GM23338 (cell line): ENCODE data around the gene CALR3.

Experiments used
- CTCF ChIP-seq, 2 experiments: fragments of 200-600 bp in 1 of 2; sonication (generic) in 1 of 2; conservative IDR thresholded peaks; 2 replicates each; pipeline versions ENCODE4 v1.5.1 to v1.6.1; 2016 to 2017; ENCODE audit warnings: antibody characterized with exemption in 2 of 2, low read depth in 2 of 2, mild to moderate bottlenecking in 2 of 2, moderate library complexity in 1 of 2
- EZH2 ChIP-seq: fragments of 200-600 bp; sonication (generic); IDR thresholded peaks from one replicate; pipeline ENCODE4 v1.8.0; 2017; ENCODE audit warnings: antibody characterized with exemption, mild to moderate bottlenecking, low read depth; ENCODE audit not compliant: unreplicated experiment
- EZH2phosphoT487 ChIP-seq: fragments of 200-600 bp; sonication (generic); IDR thresholded peaks from one replicate; pipeline ENCODE4 v1.8.1; 2018; ENCODE audit warnings: antibody characterized with exemption; ENCODE audit not compliant: unreplicated experiment
- POLR2AphosphoS5 ChIP-seq: IDR thresholded peaks from 2 replicates; pipeline ENCODE4 v1.6.1; 2016; ENCODE audit warnings: antibody characterized with exemption, low read depth
- STAT1 ChIP-seq: IDR thresholded peaks from one replicate; pipeline ENCODE4 v1.6.1; 2016; ENCODE audit warnings: antibody characterized with exemption; ENCODE audit not compliant: unreplicated experiment
- ZNF114 ChIP-seq: fragments of 250-450 bp; sonication (Bioruptor Pico); IDR thresholded peaks from 2 replicates; pipeline ENCODE4 v1.5.0; 2020; ENCODE audit warnings: mild to moderate bottlenecking, moderate library complexity
- ZNF331 ChIP-seq: fragments of 250-450 bp; sonication (Bioruptor Pico); IDR thresholded peaks from 2 replicates; pipeline ENCODE4 v1.5.0; 2020; ENCODE audit warnings: low read depth, mild to moderate bottlenecking, moderate library complexity

- TF ChIP-seq POLR2AphosphoS5, result no peak
- no peak for TF ChIP-seq CTCF (conservative IDR thresholded peaks at IDR 0.05; ENCODE audit: low read depth in 2 of 2)
- TF ChIP-seq ZNF331, result no peak
- no peak for TF ChIP-seq EZH2
- no peak for TF ChIP-seq EZH2phosphoT487
- TF ChIP-seq STAT1, result no peak
- TF ChIP-seq ZNF114, result no peak
These were observed 49.8 kb downstream of the CALR3 start for GRCh38 chr19:16446108-16446723.
